Activated naive CD8-positive, alpha-beta T cell treated with anti-CD3 and anti-CD28 coated beads for 36 hours (primary cell): ENCODE results near the gene TPRG1. TPM values are rescaled to one million over a fixed set of nuclear protein-coding genes. Genes with fewer than 3 reads are reported as not detected.
A peak's percentile ranks its signal among the peaks of the same experiment; 100 is the strongest.

Experiments
- DNase-seq: peaks from one replicate; pipeline ENCODE4 v3.0.0; 2021
- H3K27ac Mint-ChIP-seq: one replicate; pipeline ENCODE4 v1.8.0; 2022; ENCODE audit warnings: mild to moderate bottlenecking, moderate library complexity, mixed read lengths
- H3K27me3 Mint-ChIP-seq: one replicate; pipeline ENCODE4 v1.8.0; 2022; ENCODE audit warnings: mild to moderate bottlenecking, mixed read lengths
- H3K36me3 Mint-ChIP-seq: one replicate; pipeline ENCODE4 v1.8.0; 2021; ENCODE audit warnings: mild to moderate bottlenecking, mixed read lengths
- H3K4me1 Mint-ChIP-seq: one replicate; pipeline ENCODE4 v1.8.0; 2021; ENCODE audit warnings: mixed read lengths
- H3K4me3 Mint-ChIP-seq: one replicate; pipeline ENCODE4 v1.8.0; 2022; ENCODE audit warnings: mild to moderate bottlenecking, moderate library complexity, mixed read lengths
- H3K9me3 Mint-ChIP-seq: one replicate; pipeline ENCODE4 v1.8.0; 2022; ENCODE audit warnings: mixed read lengths
- total RNA-seq, 2 experiments: library from RNA; stranded (reverse); gene quantifications; one replicate each; pipeline ENCODE4 v1.2.3, GENCODE V29; 2021

Gene TPRG1
- total RNA-seq, 2 experiments from 2014 or later = 1.1 TPM

DNA sequence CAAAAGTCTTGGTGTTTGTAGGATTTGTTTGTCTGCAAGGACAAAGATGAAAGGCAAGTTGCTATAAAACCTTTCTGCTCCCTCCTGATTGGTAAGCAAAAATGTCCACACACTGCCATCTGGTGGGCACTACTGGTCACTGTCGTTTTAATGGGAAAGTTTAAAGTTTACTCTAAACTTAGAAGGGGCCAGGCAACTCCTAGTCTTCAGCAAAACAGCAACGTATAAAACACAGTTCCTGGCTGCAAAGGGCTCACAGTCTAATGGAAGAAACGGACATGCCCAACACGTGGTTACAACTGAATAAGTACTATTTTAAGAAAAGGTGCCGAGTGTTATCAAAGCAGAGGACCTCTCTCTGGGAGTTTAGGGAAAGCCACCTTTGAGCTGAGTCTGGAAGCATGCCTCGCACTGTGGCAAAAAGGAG, 23.7 kb upstream of the TPRG1 start:
- Mint-ChIP-seq H3K9me3 (no peaks in the 10 kb centered on the region), H3K27ac (no peak overlapping the region), H3K36me3 (no peaks in the 10 kb centered on the region), H3K4me1 (peaks cover 20% of the 10 kb centered on the region), H3K4me3 (no peak overlapping the region), H3K27me3 (peaks cover 4% of the 10 kb centered on the region)
- DNase-seq = peak; percentile 40

DNA sequence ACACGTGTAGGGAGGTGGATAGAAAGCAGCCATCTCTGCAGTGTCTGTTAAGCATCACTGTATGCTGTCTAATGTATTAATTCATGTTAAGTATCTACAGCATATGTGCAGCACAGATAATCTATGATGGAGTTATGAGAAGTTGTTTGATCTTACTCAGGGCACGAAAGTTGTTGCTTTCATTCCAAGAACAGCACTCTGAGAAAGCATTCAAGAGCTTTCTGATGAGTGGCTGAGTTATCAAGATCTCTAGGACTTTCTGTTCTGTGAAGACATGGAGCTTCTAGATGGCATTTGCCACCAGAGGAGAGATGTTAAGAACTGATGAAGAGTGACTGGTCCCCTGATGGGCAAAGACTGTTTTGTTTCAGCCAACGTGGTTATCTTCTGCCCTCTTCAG, 22.6 kb upstream of the TPRG1 start:
- Mint-ChIP-seq H3K4me3 (no peak overlapping the region), H3K4me1 (peaks cover 15% of the 10 kb centered on the region), H3K27ac (no peak overlapping the region), H3K36me3 (no peaks in the 10 kb centered on the region), H3K9me3 (no peaks in the 10 kb centered on the region), H3K27me3 (peaks cover 4% of the 10 kb centered on the region)
- no peak for DNase-seq

DNA sequence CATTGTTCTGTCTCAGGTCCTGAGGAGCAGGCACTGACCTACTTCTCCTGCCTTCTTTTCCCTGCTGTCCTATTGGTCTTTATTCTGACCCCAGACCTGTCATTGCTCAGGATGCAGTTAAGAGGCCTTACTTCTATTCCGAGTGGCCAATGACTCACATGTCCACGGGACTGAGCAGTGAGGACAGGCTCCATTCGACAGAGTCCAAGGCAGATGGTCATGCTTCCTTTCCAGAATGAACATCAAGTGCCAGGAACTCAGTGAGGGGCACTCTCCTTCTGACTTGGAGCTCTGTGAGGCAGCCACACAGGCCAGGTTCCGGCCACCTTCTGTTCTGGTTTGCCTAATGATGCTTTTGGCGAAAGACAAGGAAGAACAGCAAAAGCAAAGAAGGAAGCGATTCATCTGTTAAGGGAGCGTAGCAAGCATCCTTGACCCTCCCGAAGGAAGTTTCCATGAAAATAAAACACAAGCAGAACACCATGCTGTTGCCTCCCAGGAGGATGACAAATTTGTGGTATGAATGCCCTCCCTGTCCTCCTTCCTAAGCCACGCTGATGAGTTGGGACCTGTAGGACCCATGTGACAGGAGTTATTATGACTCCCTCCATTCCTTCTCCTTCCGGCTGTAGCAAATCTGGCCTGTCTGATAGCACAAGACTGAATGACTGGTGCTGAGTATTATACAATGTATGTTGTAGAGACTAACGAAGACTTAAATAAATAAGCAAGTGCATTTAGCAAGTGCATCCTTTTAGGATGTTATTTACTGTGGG, 14.4 kb upstream of the TPRG1 start:
- Mint-ChIP-seq H3K27me3 (no peaks in the 10 kb centered on the region), H3K36me3 (peaks cover 2% of the 10 kb centered on the region), H3K27ac (no peak overlapping the region), H3K4me1 (no peaks in the 10 kb centered on the region), H3K9me3 (no peaks in the 10 kb centered on the region), H3K4me3 (no peak overlapping the region)
- DNase-seq = no peak

DNA sequence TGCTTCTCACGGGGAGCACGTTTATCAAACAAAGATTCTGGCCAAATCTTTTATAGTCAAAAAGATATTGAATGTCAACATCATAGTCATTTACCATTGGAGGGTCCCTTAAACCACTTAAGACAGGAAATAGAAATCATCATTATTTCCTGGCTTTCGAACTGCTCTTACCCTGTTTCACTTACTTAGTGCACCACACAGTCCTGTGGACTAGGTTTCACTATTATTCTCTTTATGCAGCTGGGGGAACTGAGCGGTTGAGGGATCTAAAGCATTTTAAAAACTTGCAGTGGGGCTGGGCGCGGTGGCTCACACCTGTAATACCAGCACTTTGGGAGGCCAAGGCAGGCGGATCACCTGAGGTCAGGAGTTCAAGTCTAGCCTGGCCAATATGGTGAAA, 13.7 kb upstream of the TPRG1 start:
- peaks cover 2% of the 10 kb centered on the region for H3K36me3 Mint-ChIP-seq
- H3K4me3 Mint-ChIP-seq = no peak overlapping the region
- DNase-seq = no peak
- no peaks in the 10 kb centered on the region for H3K4me1 Mint-ChIP-seq
- H3K9me3 Mint-ChIP-seq = no peaks in the 10 kb centered on the region
- no peak overlapping the region for H3K27ac Mint-ChIP-seq
- no peaks in the 10 kb centered on the region for H3K27me3 Mint-ChIP-seq

DNA sequence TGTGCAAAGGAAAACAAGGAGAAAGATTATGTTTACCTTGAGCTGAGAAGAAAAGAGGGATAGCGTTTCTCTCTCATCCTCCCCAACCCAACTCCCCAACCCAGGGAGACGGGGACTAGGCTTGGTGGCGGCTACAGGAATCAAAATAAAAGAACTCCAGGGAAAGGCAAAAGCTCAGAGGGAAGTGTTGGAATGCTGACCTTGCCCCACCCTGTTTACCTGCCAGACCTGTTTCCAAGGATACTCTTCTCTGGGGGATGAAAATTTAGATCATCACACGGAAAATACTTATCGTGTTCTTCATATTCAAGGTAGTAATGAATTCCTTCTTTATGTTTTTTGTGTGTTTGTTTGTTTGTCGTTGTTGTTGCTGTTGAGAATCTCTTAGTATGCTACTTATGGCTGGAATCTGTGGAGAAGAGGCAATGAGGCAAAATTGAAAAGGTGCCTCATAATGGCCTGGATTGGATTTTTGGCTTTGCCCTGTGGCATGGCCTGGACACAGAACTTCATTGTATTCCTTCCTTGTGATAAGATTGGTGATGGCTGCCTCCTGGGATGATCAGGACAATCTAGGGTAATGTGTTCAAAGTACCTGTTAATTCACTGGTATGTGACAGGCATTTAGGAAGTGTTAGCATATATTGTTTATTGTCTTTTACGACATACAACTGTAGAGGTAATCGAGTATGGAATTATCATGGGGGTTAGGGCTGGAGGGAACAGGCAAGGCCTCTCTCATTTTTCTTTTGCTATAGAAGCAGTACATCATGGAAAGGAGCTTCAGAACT, 11.1 kb upstream of the TPRG1 start:
- Mint-ChIP-seq H3K4me3 (no peak overlapping the region), H3K36me3 (peaks cover 2% of the 10 kb centered on the region), H3K4me1 (no peaks in the 10 kb centered on the region), H3K27ac (no peak overlapping the region), H3K9me3 (no peaks in the 10 kb centered on the region), H3K27me3 (no peaks in the 10 kb centered on the region)
- no peak for DNase-seq

DNA sequence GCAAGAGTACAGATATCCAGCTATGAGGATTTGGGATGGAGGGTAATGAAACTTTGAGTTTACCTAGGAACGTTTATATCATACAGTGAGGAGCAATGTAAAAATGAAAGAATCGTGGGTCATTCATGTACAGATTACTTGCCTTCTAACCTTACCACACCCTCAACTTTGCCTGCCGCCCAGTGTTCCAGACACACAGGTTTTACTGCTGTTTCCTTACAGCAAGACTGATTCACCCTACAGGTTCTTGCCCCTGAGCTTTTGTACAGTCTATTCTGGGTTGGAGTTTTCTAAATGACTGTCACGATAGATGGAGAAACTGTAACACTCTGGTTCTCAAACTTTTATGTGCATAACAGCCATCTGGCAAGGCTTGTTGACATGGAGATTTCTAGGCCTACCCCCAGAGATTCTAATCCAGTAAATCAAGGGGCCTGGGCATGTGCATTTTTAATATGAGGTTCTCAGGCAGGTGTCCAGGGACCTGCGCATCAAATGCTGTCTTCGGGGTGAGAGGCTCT, 6.6 kb upstream of the TPRG1 start:
- no peaks in the 10 kb centered on the region for H3K27me3 Mint-ChIP-seq
- no peaks in the 10 kb centered on the region for H3K4me1 Mint-ChIP-seq
- H3K27ac Mint-ChIP-seq = no peak overlapping the region
- H3K9me3 Mint-ChIP-seq = no peaks in the 10 kb centered on the region
- no peak overlapping the region for H3K4me3 Mint-ChIP-seq
- DNase-seq = no peak
- no peaks in the 10 kb centered on the region for H3K36me3 Mint-ChIP-seq

DNA sequence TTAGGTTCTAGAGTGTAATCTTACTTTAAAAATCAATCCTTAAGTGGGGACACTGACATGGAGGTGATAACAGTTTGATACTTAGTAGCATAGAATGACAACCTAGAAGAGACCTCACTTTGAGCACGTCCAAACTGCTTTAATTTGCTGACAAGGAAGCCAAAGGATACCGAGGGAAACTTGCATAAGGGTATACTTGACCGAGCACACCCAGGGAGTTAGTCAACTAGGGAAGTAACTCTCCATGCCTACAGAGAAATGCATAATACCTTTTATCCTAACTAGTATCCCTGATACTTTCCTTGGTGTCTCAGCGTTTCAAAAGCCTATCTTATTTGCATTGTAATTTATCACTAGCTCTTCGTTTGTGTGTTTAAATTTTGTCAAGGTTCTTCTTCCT, 5.5 kb upstream of the TPRG1 start:
- Mint-ChIP-seq H3K36me3 (no peaks in the 10 kb centered on the region), H3K4me3 (no peak overlapping the region), H3K27ac (no peak overlapping the region), H3K9me3 (no peaks in the 10 kb centered on the region), H3K27me3 (no peaks in the 10 kb centered on the region), H3K4me1 (peaks cover 1% of the 10 kb centered on the region)
- no peak for DNase-seq

DNA sequence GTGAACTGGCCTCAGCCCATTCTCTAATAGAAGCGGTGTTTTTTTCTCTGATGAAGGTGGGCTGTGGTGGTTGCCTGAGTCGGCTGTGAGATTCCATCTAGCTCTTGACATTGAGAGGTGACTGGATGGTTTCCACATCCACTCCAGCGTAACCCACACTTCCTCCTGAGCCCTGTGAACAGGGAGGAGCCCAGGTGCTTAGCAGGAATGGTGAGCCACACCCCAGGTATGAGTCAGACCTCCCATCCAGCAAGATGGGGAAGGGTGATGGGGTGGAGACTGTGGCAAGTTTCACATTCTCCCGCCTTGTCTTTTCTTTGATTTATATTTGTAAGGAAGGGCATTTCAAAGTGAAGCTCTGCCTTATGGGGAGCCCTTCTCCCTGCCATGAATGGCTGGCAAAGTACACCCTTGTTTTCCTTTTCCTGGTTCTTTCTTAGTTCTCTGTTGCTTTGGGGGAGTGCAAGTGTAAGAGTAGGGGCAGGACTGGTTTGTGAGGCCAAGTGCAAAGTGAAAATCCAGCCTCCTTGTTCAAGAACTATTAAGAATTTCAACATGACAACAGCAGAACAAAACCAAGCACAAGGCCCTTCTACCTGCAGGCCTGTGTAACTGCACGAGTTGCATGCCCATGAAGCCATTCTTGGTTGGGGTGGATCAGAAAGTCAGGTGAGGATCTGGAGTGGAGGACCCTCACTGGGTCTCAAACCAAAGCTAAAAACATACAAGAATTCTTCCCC, 4.6 kb upstream of the TPRG1 start:
- no peak for DNase-seq
- Mint-ChIP-seq H3K36me3 (no peaks in the 10 kb centered on the region), H3K27me3 (no peaks in the 10 kb centered on the region), H3K4me1 (peaks cover 8% of the 10 kb centered on the region), H3K9me3 (no peaks in the 10 kb centered on the region), H3K4me3 (no peak overlapping the region), H3K27ac (no peak overlapping the region)

DNA sequence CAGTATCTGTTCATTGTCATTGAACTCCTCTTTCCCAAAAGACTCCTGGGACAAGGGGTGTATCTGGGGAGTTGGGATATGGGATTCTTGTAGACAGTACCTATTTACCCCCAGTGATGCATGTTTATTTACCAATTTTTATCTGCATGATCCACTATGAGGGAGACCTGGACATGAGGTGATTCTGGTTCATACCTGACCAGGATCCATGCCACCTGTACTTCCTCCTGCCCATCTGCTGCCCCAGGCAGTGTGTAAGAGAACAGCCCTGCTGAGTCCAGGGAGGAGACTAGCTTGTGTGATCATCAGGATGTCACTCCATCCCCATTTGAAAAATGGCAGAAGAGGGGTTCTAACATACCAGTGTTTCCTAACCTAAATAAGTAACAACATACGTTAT, 3.1 kb upstream of the TPRG1 start:
- Mint-ChIP-seq H3K27ac (no peak overlapping the region), H3K9me3 (no peaks in the 10 kb centered on the region), H3K27me3 (no peaks in the 10 kb centered on the region), H3K4me1 (peaks cover 16% of the 10 kb centered on the region), H3K36me3 (no peaks in the 10 kb centered on the region), H3K4me3 (no peak overlapping the region)
- DNase-seq = no peak

DNA sequence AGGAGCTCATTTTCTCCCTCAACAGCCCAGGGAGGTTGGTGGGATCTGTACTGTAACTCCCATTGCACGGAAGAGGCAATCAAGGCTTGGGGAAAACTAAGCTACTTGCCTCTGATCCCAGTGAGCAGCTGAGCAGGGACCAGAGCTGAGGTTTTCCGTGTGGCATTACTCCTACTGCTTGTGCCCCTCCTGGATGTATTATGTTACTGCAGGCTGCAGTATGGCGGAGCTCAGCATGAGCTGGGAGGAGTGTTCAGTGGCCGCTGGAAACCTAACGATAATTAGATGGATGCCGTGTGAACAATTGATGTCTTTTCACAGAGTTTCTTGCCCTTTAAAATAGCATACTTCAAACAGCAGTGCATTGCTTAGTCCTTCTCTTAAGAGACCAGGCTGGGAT, 2.0 kb upstream of the TPRG1 start:
- no peaks in the 10 kb centered on the region for H3K36me3 Mint-ChIP-seq
- H3K4me1 Mint-ChIP-seq = peaks cover 16% of the 10 kb centered on the region
- no peak overlapping the region for H3K4me3 Mint-ChIP-seq
- no peaks in the 10 kb centered on the region for H3K9me3 Mint-ChIP-seq
- no peaks in the 10 kb centered on the region for H3K27me3 Mint-ChIP-seq
- no peak overlapping the region for H3K27ac Mint-ChIP-seq
- no peak for DNase-seq

DNA sequence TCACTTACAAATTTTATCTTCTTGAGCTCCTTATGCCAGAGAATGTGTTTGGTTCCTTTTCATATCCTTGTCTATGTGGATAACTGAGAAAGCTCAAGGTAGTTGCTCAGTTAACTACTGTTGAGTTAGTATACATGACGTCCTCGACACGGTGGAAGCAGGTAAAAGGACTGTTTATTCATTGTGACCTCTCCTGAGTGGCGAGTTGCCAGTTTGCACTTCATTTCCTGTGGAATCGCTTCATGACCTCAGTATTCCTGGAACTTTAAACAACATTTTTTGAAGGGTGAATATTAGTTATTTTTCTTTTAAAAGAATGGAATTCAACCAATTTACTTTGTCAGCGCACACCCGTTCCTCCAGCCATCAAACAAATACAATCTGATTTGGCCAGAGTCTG, 1.2 kb upstream of the TPRG1 start:
- no peaks in the 10 kb centered on the region for H3K27me3 Mint-ChIP-seq
- no peaks in the 10 kb centered on the region for H3K9me3 Mint-ChIP-seq
- no peak overlapping the region for H3K27ac Mint-ChIP-seq
- H3K36me3 Mint-ChIP-seq = no peaks in the 10 kb centered on the region
- no peak overlapping the region for H3K4me3 Mint-ChIP-seq
- peaks cover 16% of the 10 kb centered on the region for H3K4me1 Mint-ChIP-seq
- DNase-seq = no peak

DNA sequence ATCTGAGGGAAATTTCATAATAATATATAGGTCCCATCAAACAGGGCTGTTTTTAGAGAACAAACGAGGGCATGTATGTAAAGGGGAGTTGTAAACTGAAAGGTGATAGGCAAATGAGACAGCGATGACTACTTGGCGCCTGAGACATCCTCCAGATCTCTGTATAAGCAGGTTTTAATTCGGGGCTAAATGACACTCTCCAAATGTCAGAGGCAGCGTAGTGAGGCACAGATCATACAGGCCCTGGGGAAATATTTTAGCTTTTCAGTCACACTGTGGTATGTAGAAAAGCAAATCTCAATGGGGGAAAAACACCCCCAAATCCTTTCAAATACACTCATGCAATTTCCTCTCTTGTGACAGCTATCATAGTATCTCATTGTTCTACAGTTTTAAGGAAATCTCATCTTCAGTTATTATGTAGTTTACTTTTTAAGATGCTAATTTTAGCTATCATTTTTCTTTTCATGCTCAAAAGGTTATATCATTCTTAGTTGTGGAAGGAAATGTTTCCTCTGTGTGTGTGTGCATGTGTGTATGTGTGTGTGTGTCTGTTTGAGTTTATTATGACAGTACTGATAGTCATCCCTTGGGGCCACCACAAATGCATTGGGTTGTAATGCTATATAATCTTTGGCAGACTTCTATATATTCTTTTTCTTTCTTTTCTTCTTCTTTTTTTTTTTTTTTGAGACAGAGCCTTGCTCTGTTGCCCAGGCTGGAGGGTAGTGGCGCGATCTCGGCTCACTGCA, 1.1 kb downstream of the TPRG1 start:
- Mint-ChIP-seq H3K27ac (peak overlapping the region; percentile 26), H3K36me3 (no peaks in the 10 kb centered on the region), H3K9me3 (no peaks in the 10 kb centered on the region), H3K4me1 (peaks cover 16% of the 10 kb centered on the region), H3K27me3 (no peaks in the 10 kb centered on the region), H3K4me3 (no peak overlapping the region)
- no peak for DNase-seq

DNA sequence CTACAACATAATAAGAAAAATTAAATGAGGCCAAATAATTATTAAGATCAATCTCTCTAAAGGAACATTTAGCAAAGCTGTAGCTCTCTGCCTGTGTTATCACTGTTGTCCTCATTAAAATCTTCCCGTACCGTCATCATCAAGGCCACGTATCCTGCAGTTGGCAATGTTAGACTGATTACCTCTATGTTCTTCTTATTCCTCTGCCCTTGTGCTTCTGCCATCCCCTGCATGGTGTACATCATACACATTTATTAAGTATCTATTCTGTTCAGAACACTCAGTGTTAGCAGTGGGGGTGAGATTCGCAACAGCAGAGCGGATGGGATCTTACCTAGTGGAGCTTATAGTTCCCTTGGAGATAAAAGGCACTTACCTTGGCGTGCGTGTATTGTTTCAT, 12.8 kb downstream of the TPRG1 start:
- Mint-ChIP-seq H3K27me3 (no peaks in the 10 kb centered on the region), H3K4me3 (no peak overlapping the region), H3K4me1 (no peaks in the 10 kb centered on the region), H3K9me3 (peaks cover 22% of the 10 kb centered on the region), H3K27ac (no peak overlapping the region), H3K36me3 (peaks cover 5% of the 10 kb centered on the region)
- DNase-seq = no peak

DNA sequence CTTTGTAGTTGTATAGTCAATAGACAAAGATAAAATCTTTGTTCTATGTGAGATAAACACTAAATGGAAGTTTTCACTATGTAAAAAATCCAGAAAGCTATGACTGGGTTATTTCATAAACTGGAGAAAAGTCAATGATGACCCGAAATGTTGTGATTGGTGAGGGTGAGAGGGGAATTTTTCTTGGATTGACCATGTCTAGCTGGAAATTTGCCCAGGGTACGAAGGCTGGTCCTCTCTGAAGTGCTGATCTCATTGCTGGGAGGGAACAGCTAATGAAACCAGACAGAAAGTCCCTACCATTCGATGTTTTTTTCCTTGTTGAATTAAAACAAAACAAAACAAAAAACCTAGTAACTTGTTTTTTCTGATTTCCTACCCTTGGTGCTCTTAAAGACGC, 14.3 kb downstream of the TPRG1 start:
- peaks cover 18% of the 10 kb centered on the region for H3K9me3 Mint-ChIP-seq
- no peak overlapping the region for H3K27ac Mint-ChIP-seq
- no peaks in the 10 kb centered on the region for H3K4me1 Mint-ChIP-seq
- H3K36me3 Mint-ChIP-seq = peaks cover 5% of the 10 kb centered on the region
- no peak overlapping the region for H3K4me3 Mint-ChIP-seq
- no peak for DNase-seq
- no peaks in the 10 kb centered on the region for H3K27me3 Mint-ChIP-seq

DNA sequence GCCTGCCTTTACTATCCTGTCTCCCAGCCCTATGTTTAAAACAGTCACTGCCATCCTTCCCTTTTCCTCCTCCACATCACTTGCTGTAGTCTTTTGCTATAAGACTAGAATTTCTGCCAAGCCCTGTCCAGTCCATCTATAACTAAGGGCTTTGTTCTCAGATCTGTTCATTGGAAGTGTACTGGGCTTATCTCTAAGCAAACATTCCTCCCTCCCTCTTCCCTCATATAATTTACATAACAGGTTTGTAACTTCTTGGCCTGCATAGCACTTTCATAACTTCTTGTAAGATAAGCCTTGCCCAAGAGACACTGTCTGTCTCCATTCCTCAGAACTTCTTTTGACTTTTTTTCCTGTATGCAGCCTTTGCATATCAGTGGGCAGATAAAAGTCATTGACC, 16.7 kb downstream of the TPRG1 start:
- Mint-ChIP-seq H3K27me3 (no peaks in the 10 kb centered on the region), H3K9me3 (peaks cover 20% of the 10 kb centered on the region), H3K4me3 (no peak overlapping the region), H3K4me1 (no peaks in the 10 kb centered on the region), H3K27ac (no peak overlapping the region), H3K36me3 (peaks cover 7% of the 10 kb centered on the region)
- DNase-seq = no peak
